Uterus (tissue), 2 donors: ENCODE results near the gene VSTM4.

Source experiments
- CTCF ChIP-seq, 4 experiments: fragments of 200-600 bp in 2 of 4; fragments of 450-650 bp in 2 of 4; sonication (generic) in 2 of 4; IDR thresholded peaks; one replicate each; pipeline ENCODE4 v1.5.1; 2016 to 2019; ENCODE audit warnings: antibody characterized with exemption in 4 of 4, mild to moderate bottlenecking in 2 of 4, moderate library complexity in 1 of 4
- POLR2A ChIP-seq, 2 donors: fragments of 450-650 bp; IDR thresholded peaks; one replicate each; pipeline ENCODE4 v1.6.1; 2016; ENCODE audit warnings: antibody characterized with exemption in 2 of 2, mild to moderate bottlenecking in 1 of 2, moderate library complexity in 1 of 2

- TF ChIP-seq CTCF (IDR thresholded peaks at IDR 0.05), result no peak
- TF ChIP-seq POLR2A (IDR thresholded peaks at IDR 0.05), result no peak
Measured at GRCh38 chr10:49160110-49160509, 44.8 kb upstream of the VSTM4 start.
